ENCODE data around the gene GAA. TPM values are rescaled to one million over a fixed set of nuclear protein-coding genes. Genes with fewer than 3 reads are reported as not detected.

Gene GAA
- total RNA-seq, 1 experiment from 2014 or later, result 30.3 TPM

GRCh38 chr17:80109713-80110446 is 8.5 kb downstream of the GAA start:
- H3K4ac ChIP-seq (ENCODE audit: low read depth, low read length), result no peak overlapping the region
- H3K18ac ChIP-seq (ENCODE audit: insufficient read length, low read depth, low read length), result no peak overlapping the region
- H2BK5ac ChIP-seq (ENCODE audit: insufficient read length, low read length), result no peak overlapping the region
- H4K8ac ChIP-seq (replicated peaks; ENCODE audit: insufficient read length, low read depth, low read length), result no peak overlapping the region
- no peak overlapping the region for H3K27ac Mint-ChIP-seq
- H3K27me3 Mint-ChIP-seq (ENCODE audit: low read depth), result no peaks in the 10 kb centered on the region; the same call in 1 of the 2 replicates
- no peak overlapping the region for H3K56ac ChIP-seq (ENCODE audit: insufficient read length, low read depth, low read length)
- DNase-seq, result no peak
- no peak overlapping the region for H2BK15ac ChIP-seq (ENCODE audit: low read depth, low read length)
- H3K36me3 Mint-ChIP-seq (ENCODE audit: insufficient read depth in 1 of 3, low read depth in 3 of 3), result peaks cover 2 to 20% (median 4%) of the 10 kb centered on the region in 3 experiments; a peak in 5 of 7 replicates
- H3K27ac ChIP-seq (ENCODE audit: insufficient read length, low read depth, low read length), result no peak overlapping the region
- H3K14ac ChIP-seq (ENCODE audit: insufficient read depth, low read length), result no peak overlapping the region; the same call in 1 of the 2 replicates
- peaks cover 15 to 21% of the 10 kb centered on the region in 2 experiments for H3K4me1 Mint-ChIP-seq
- no peaks in the 10 kb centered on the region for H3K9me3 ChIP-seq (ENCODE audit: control insufficient read depth, low read depth, low read length)
- H4K91ac ChIP-seq (ENCODE audit: insufficient read length, low read depth, low read length), result no peak overlapping the region
- H3K4me2 ChIP-seq (ENCODE audit: insufficient read depth, insufficient read length, low read length), result no peak overlapping the region
- no peak overlapping the region for H2BK20ac ChIP-seq (ENCODE audit: low read depth, low read length, poor library complexity, severe bottlenecking)
- H3K4me3 Mint-ChIP-seq, result no peak overlapping the region
- no peak overlapping the region for H2AFZ ChIP-seq (ENCODE audit: low read length)
- no peaks in the 10 kb centered on the region for H3K79me1 ChIP-seq (ENCODE audit: insufficient read depth, low read depth, low read length, poor library complexity, severe bottlenecking)
- H3K9me3 Mint-ChIP-seq, result no peaks in the 10 kb centered on the region; a peak in 1 of 5 replicates
- H3T11ph ChIP-seq (ENCODE audit: low read length), result no peak overlapping the region
- no peak for TF ChIP-seq CTCF (conservative IDR thresholded peaks at IDR 0.05)
- no peak overlapping the region for H2AK5ac ChIP-seq (ENCODE audit: insufficient read length, low read length)
- no peaks in the 10 kb centered on the region for H3K4me1 ChIP-seq (ENCODE audit: insufficient read depth, low read length)
- no CpG with 5 or more reads among the region's 30 CpGs for WGBS (ENCODE audit: extremely low coverage, insufficient read length, low lambda C conversion rate)
- H3K27me3 ChIP-seq (ENCODE audit: insufficient read depth, low read length), result no peaks in the 10 kb centered on the region
- no peak overlapping the region for H2BK12ac ChIP-seq (ENCODE audit: insufficient read length, low read depth, low read length)
- no peak overlapping the region for H2BK120ac ChIP-seq (ENCODE audit: low read depth, low read length, poor library complexity, severe bottlenecking)
- H4K5ac ChIP-seq (ENCODE audit: insufficient read length, low read depth, low read length), result no peak overlapping the region
- H3K79me2 ChIP-seq (ENCODE audit: insufficient read depth, low read length), result no peaks in the 10 kb centered on the region
- H3K23ac ChIP-seq (ENCODE audit: insufficient read length, low read depth, low read length), result no peak overlapping the region
- no peaks in the 10 kb centered on the region for H3K23me2 ChIP-seq (ENCODE audit: insufficient read length, low read depth, low read length, poor library complexity, severe bottlenecking)
- H3K9ac ChIP-seq (ENCODE audit: extremely low read depth, insufficient read length, low read length), result no peak overlapping the region
- H4K20me1 ChIP-seq (ENCODE audit: control insufficient read depth, insufficient read depth, insufficient read length), result no peaks in the 10 kb centered on the region

All from H9 (cell line).